Retinal pigment epithelial cell (primary cell): ENCODE data around the gene SPTBN1.

ENCODE experiments used
- DNase-seq: peaks from one replicate; pipeline ENCODE4 v3.0.0-alpha.2; 2010; ENCODE audit warnings: low read depth
- H3K4me3 ChIP-seq: 2 replicates; pipeline ENCODE4 v1.5.1; 2011; ENCODE audit warnings: mild to moderate bottlenecking, low read length, control low read depth, moderate library complexity
- CTCF ChIP-seq: conservative IDR thresholded peaks from 2 replicates; pipeline ENCODE4 v1.5.1; 2011; ENCODE audit warnings: low read depth, low read length, control low read depth, inconsistent platforms

Gene SPTBN1

GRCh38 chr2:54558188-54559005, 102.3 kb downstream of the SPTBN1 start:
- no peak for DNase-seq
- TF ChIP-seq CTCF, result no peak
- H3K4me3 ChIP-seq, result peak overlapping the region; percentile 79

- no peak for TF ChIP-seq CTCF
- DNase-seq, result no peak
- H3K4me3 ChIP-seq, result peak overlapping the region; percentile 79
Measured at GRCh38 chr2:54559006-54559445, 102.9 kb downstream of the SPTBN1 start.

- H3K4me3 ChIP-seq, result peak overlapping the region; percentile 79
- no peak for TF ChIP-seq CTCF
- DNase-seq, result no peak
Measured at GRCh38 chr2:54559593-54560145, 103.5 kb downstream of the SPTBN1 start.

- no peak for TF ChIP-seq CTCF
- DNase-seq, result no peak
- H3K4me3 ChIP-seq, result peak overlapping the region; percentile 79
Measured at GRCh38 chr2:54560146-54560881, 104.2 kb downstream of the SPTBN1 start.

- peak overlapping the region; percentile 79 for H3K4me3 ChIP-seq
- DNase-seq, result no peak
- TF ChIP-seq CTCF, result no peak
Measured at GRCh38 chr2:54561010-54561409, 104.9 kb downstream of the SPTBN1 start.

GRCh38 chr2:54564439-54564838, 108.3 kb downstream of the SPTBN1 start:
- TF ChIP-seq CTCF, result no peak
- no peak overlapping the region for H3K4me3 ChIP-seq
- DNase-seq, result no peak

GRCh38 chr2:54565551-54565950, 109.4 kb downstream of the SPTBN1 start:
- no peak overlapping the region for H3K4me3 ChIP-seq
- no peak for TF ChIP-seq CTCF
- DNase-seq, result no peak
